Brain microvascular endothelial cell (primary cell): ENCODE measurements around the gene ASB14.

Experiments used
- DNase-seq: peaks from one replicate; pipeline ENCODE4 v3.0.0-alpha.2; 2020
- H3K27ac ChIP-seq: fragments of 250-450 bp; sonication (Bioruptor Pico); 2 replicates; pipeline ENCODE4 v1.5.1; 2020; ENCODE audit warnings: mild to moderate bottlenecking, moderate library complexity
- H3K27me3 ChIP-seq: fragments of 250-450 bp; sonication (Bioruptor Pico); replicated peaks from 2 replicates; pipeline ENCODE4 v1.5.1; 2020; ENCODE audit warnings: mild to moderate bottlenecking
- H3K36me3 ChIP-seq: fragments of 250-450 bp; sonication (Bioruptor Pico); replicated peaks from 2 replicates; pipeline ENCODE4 v1.5.1; 2020; ENCODE audit warnings: mild to moderate bottlenecking
- H3K4me3 ChIP-seq: 2 replicates; pipeline ENCODE4 v1.5.1; 2011; ENCODE audit warnings: low read depth, mild to moderate bottlenecking, control low read depth, low read length, moderate library complexity
- in situ Hi-C: cut with HindIII; loops from 2 replicates; pipeline ENCODE4 v1.10.0; 2017; ENCODE audit warnings: low sequenced_read_pairs, low pct_ligation_motif_present
- TF ChIP-seq, protein P1 (sequence below): IDR thresholded peaks from 2 replicates; pipeline ENCODE4 v1.5.1; 2011; ENCODE audit warnings: low read depth, mild to moderate bottlenecking, moderate library complexity, low read length, control low read depth, inconsistent platforms; ENCODE audit errors: missing control alignments

Gene ASB14

GRCh38 chr3:57268416-57268815 lies 24.1 kb downstream of the ASB14 start:
- in situ Hi-C loops, result no loop called here
- TF ChIP-seq, protein P1, sequence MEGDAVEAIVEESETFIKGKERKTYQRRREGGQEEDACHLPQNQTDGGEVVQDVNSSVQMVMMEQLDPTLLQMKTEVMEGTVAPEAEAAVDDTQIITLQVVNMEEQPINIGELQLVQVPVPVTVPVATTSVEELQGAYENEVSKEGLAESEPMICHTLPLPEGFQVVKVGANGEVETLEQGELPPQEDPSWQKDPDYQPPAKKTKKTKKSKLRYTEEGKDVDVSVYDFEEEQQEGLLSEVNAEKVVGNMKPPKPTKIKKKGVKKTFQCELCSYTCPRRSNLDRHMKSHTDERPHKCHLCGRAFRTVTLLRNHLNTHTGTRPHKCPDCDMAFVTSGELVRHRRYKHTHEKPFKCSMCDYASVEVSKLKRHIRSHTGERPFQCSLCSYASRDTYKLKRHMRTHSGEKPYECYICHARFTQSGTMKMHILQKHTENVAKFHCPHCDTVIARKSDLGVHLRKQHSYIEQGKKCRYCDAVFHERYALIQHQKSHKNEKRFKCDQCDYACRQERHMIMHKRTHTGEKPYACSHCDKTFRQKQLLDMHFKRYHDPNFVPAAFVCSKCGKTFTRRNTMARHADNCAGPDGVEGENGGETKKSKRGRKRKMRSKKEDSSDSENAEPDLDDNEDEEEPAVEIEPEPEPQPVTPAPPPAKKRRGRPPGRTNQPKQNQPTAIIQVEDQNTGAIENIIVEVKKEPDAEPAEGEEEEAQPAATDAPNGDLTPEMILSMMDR, result no peak
- peaks cover 31% of the 10 kb centered on the region for H3K36me3 ChIP-seq
- no peaks in the 10 kb centered on the region for H3K27me3 ChIP-seq
- no peak overlapping the region for H3K27ac ChIP-seq
- H3K4me3 ChIP-seq, result no peak overlapping the region
- DNase-seq, result no peak

DNA sequence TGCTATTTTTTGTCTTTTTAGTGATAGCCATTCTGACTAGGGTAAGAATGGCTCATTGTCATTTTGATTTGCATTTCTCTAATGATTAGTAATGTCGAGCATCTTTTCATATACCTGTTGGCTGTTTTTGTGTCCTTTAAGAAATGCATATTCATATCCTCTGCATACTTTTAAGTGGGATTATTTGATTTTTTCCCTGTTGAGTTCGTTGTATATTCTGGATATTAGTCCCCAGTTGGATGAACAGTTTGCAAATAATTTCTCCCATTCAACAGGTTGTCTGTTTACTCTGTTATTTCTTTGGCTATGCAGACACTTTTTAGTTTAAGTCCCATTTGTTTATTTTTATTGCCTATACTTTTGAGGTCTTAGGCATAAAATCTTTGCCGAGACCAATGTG lies 30.6 kb downstream of the ASB14 start:
- DNase-seq, result no peak
- TF ChIP-seq, protein P1, result no peak
- in situ Hi-C loops, result no loop called here
- H3K36me3 ChIP-seq, result peaks cover 41% of the 10 kb centered on the region
- H3K4me3 ChIP-seq, result no peak overlapping the region
- H3K27ac ChIP-seq, result no peak overlapping the region
- H3K27me3 ChIP-seq, result no peaks in the 10 kb centered on the region

GRCh38 chr3:57261119-57261518 lies 31.4 kb downstream of the ASB14 start:
- in situ Hi-C loops, result no loop called here
- peaks cover 40% of the 10 kb centered on the region for H3K36me3 ChIP-seq
- no peak for DNase-seq

GRCh38 chr3:57257678-57258077 lies 34.8 kb downstream of the ASB14 start:
- TF ChIP-seq, protein P1, result no peak
- H3K27me3 ChIP-seq, result no peaks in the 10 kb centered on the region
- in situ Hi-C loops, result no loop called here
- H3K36me3 ChIP-seq, result peaks cover 22% of the 10 kb centered on the region
- no peak overlapping the region for H3K27ac ChIP-seq
- H3K4me3 ChIP-seq, result no peak overlapping the region
- no peak for DNase-seq

More at GRCh38 chr3:57261119-57261518, 31.4 kb downstream of the ASB14 start:
- TF ChIP-seq, protein P1, result no peak
- H3K27ac ChIP-seq, result no peak overlapping the region
- no peak overlapping the region for H3K4me3 ChIP-seq
- no peaks in the 10 kb centered on the region for H3K27me3 ChIP-seq

DNA sequence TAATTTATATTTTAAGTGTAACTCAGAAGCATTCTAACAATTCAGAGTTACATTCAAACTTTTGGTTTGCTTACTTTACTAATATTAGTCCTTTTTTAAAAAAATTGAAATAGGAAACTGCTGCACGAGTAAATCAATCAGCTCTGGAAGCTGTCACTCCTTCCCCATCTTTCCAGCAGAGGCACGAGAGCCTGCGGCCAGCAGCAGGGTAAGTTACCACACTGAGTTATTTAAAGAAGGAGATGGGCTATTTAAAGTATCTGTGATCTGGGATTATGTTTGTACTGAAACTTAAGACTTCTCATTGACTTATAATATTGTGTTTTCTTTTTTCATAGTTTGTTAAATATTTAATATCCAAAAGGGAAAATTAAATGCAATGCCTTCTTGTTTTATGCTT lies 35.6 kb downstream of the ASB14 start:
- Histone ChIP-seq H3K27me3 (no peaks in the 10 kb centered on the region), H3K36me3 (peaks cover 22% of the 10 kb centered on the region), H3K27ac (no peak overlapping the region), H3K4me3 (no peak overlapping the region)
- TF ChIP-seq, protein P1, result no peak
- in situ Hi-C loops, result no loop called here
- no peak for DNase-seq

- in situ Hi-C loops, result no loop called here
- DNase-seq, result no peak
- TF ChIP-seq, protein P1, result no peak
- Histone ChIP-seq H3K27ac (no peak overlapping the region), H3K27me3 (no peaks in the 10 kb centered on the region), H3K36me3 (peaks cover 8% of the 10 kb centered on the region), H3K4me3 (no peak overlapping the region)
These were observed 40.1 kb downstream of the ASB14 start for GRCh38 chr3:57252404-57252803.
